HEK293 (cell line): ENCODE results near the gene AXDND1.

Experiments
- CTCF ChIA-PET: fragments of 350-600 bp; formaldehyde crosslinking; extraction: SDS; loops from one replicate; lab custom pipeline; 2021; ENCODE audit warnings: antibody characterized with exemption; lab: Yijun Ruan, JAX
- POLR2A ChIA-PET: fragments of 300-600 bp; formaldehyde crosslinking; extraction: SDS; loops from one replicate; lab custom pipeline; 2020; ENCODE audit warnings: antibody characterized with exemption, inconsistent platforms; lab: Yijun Ruan, JAX
- H3K27ac ChIP-seq: fragments of 200-500 bp; sonication (Bioruptor generic); 2 replicates; pipeline ENCODE4 v1.5.1; 2014; ENCODE audit warnings: low read depth, low read length, control low read depth, inconsistent platforms; ENCODE audit errors: extremely low read depth
- H3K36me3 ChIP-seq, 2 experiments: fragments of 200-500 bp in 1 of 2; sonication (Bioruptor generic) in 1 of 2; 1 replicate in 1 of 2; 2 replicates in 1 of 2; pipeline ENCODE4 v1.5.1; 2014 to 2017; ENCODE audit warnings: inconsistent platforms in 2 of 2, low read length in 2 of 2; ENCODE audit not compliant: control insufficient read depth in 2 of 2, insufficient read depth in 1 of 2
- H3K4me1 ChIP-seq: fragments of 200-500 bp; sonication (Bioruptor generic); 2 replicates; pipeline ENCODE4 v1.5.1; 2014; ENCODE audit warnings: mild to moderate bottlenecking, low read length, inconsistent platforms; ENCODE audit not compliant: control insufficient read depth, insufficient read depth
- H3K4me3 ChIP-seq: 2 replicates; pipeline ENCODE4 v1.5.1; 2011; ENCODE audit warnings: low read depth, mild to moderate bottlenecking, control low read depth, low read length, moderate library complexity
- H3K9me3 ChIP-seq: fragments of 200-500 bp; sonication (Bioruptor generic); 2 replicates; pipeline ENCODE4 v1.5.1; 2014; ENCODE audit warnings: low read depth, low read length, inconsistent platforms; ENCODE audit not compliant: control insufficient read depth, insufficient read depth
- ATF2 ChIP-seq: fragments of 450-650 bp; formaldehyde crosslinking; IDR thresholded peaks from 2 replicates; pipeline ENCODE4 v1.5.1; 2016; ENCODE audit warnings: missing biosample characterization, missing genetic modification characterization, low read depth
- RBAK ChIP-seq: fragments of 450-650 bp; formaldehyde crosslinking; IDR thresholded peaks from 2 replicates; pipeline ENCODE4 v1.5.1; 2016; ENCODE audit warnings: missing biosample characterization, missing genetic modification characterization
- ZFP37 ChIP-seq: fragments of 450-650 bp; formaldehyde crosslinking; IDR thresholded peaks from 2 replicates; pipeline ENCODE4 v1.5.1; 2016; ENCODE audit warnings: missing biosample characterization, missing genetic modification characterization
- ZNF148 ChIP-seq: fragments of 450-650 bp; formaldehyde crosslinking; IDR thresholded peaks from 2 replicates; pipeline ENCODE4 v1.5.0; 2017; ENCODE audit warnings: missing biosample characterization, missing genetic modification characterization, borderline replicate concordance
- ZNF266 ChIP-seq: fragments of 450-650 bp; formaldehyde crosslinking; IDR thresholded peaks from 2 replicates; pipeline ENCODE4 v1.5.1; 2016; ENCODE audit warnings: missing biosample characterization, missing genetic modification characterization, low read depth
- ZNF311 ChIP-seq: fragments of 450-650 bp; formaldehyde crosslinking; IDR thresholded peaks from 2 replicates; pipeline ENCODE4 v1.5.1; 2017; ENCODE audit warnings: missing biosample characterization, missing genetic modification characterization, borderline replicate concordance
- ZNF398 ChIP-seq: fragments of 450-650 bp; formaldehyde crosslinking; IDR thresholded peaks from 2 replicates; pipeline ENCODE4 v1.5.1; 2017; ENCODE audit warnings: missing biosample characterization, missing genetic modification characterization
- ZNF488 ChIP-seq: fragments of 450-650 bp; formaldehyde crosslinking; IDR thresholded peaks from 2 replicates; pipeline ENCODE4 v1.5.1; 2016; ENCODE audit warnings: missing biosample characterization, missing genetic modification characterization
- ZNF555 ChIP-seq: fragments of 450-650 bp; formaldehyde crosslinking; conservative IDR thresholded peaks from 2 replicates; pipeline ENCODE4 v1.5.1; 2017; ENCODE audit warnings: missing biosample characterization, mild to moderate bottlenecking, missing genetic modification characterization, inconsistent platforms
- ZNF777 ChIP-seq: fragments of 450-650 bp; formaldehyde crosslinking; IDR thresholded peaks from 2 replicates; pipeline ENCODE4 v1.5.1; 2017; ENCODE audit warnings: missing biosample characterization, missing genetic modification characterization, borderline replicate concordance
- ZNF792 ChIP-seq: fragments of 450-650 bp; formaldehyde crosslinking; IDR thresholded peaks from 2 replicates; pipeline ENCODE4 v1.5.1; 2016; ENCODE audit warnings: missing biosample characterization, missing genetic modification characterization

Gene AXDND1

GRCh38 chr1:179529482-179530195, 163.9 kb downstream of the AXDND1 start (continued):
- no peak for TF ChIP-seq ZNF148 (tag by site-specific recombination)
- TF ChIP-seq ZNF555 (tag by site-specific recombination): no peak
- TF ChIP-seq ZNF398 (tag by site-specific recombination): no peak
- TF ChIP-seq ZNF266: no peak
- TF ChIP-seq ZNF777 (tag by site-specific recombination): no peak
- no peak for TF ChIP-seq ZNF311 (tag by site-specific recombination)
- no peak for TF ChIP-seq ZNF488 (tag by site-specific recombination)

GRCh38 chr1:179530352-179530751, 164.6 kb downstream of the AXDND1 start:
- no peak for TF ChIP-seq ZNF792 (tag by site-specific recombination)
- Histone ChIP-seq H3K9me3 (no peaks in the 10 kb centered on the region), H3K36me3 (no peaks in the 10 kb centered on the region), H3K27ac (no peak overlapping the region), H3K4me1 (no peaks in the 10 kb centered on the region), H3K4me3 (no peak overlapping the region)
- POLR2A ChIA-PET: no interaction called here
- CTCF ChIA-PET: no interaction called here

- peak; percentile 68 for TF ChIP-seq ATF2 (tag by site-specific recombination)
- no peak for TF ChIP-seq RBAK (tag by site-specific recombination)
- H3K4me3 ChIP-seq: no peak overlapping the region
Observed at GRCh38 chr1:179541774-179542173, 176.0 kb downstream of the AXDND1 start.

GRCh38 chr1:179545321-179545720, 179.6 kb downstream of the AXDND1 start:
- ChIA-PET CTCF (interaction anchor here (0.6 kb wide), 1 partner anchor 1012 kb away, joined by 5 read pairs; no protein-coding TSS in a partner anchor), POLR2A (no interaction called here)
- Histone ChIP-seq H3K9me3 (no peaks in the 10 kb centered on the region), H3K36me3 (no peaks in the 10 kb centered on the region), H3K27ac (no peak overlapping the region), H3K4me1 (no peaks in the 10 kb centered on the region), H3K4me3 (no peak overlapping the region)
- TF ChIP-seq ZFP37 (tag by site-specific recombination): no peak

More at GRCh38 chr1:179541774-179542173, 176.0 kb downstream of the AXDND1 start:
- no peak overlapping the region for H3K27ac ChIP-seq
- H3K36me3 ChIP-seq: no peaks in the 10 kb centered on the region
- no peaks in the 10 kb centered on the region for H3K9me3 ChIP-seq
- POLR2A ChIA-PET: no interaction called here
- CTCF ChIA-PET: no interaction called here
- H3K4me1 ChIP-seq: no peaks in the 10 kb centered on the region
